Measurements from ENCODE around the gene ATXN2. TPM values are rescaled to one million over a fixed set of nuclear protein-coding genes. Genes with fewer than 3 reads are reported as not detected.

Gene ATXN2
- total RNA-seq, 1 donor from 2014 or later, result 42.8 TPM

- H3K27me3 ChIP-seq (ENCODE audit: control insufficient read depth in 3 of 3, insufficient read depth in 3 of 3, low read length in 3 of 3), result no peaks in the 10 kb centered on the region
- H3K4me3 ChIP-seq (ENCODE audit: low read length in 3 of 3), result peak overlapping the region in 1 of 3 donors; percentile 8
- H3K9me3 ChIP-seq (ENCODE audit: control insufficient read depth in 3 of 3, low read length in 3 of 3), result no peaks in the 10 kb centered on the region
- H3K36me3 ChIP-seq (ENCODE audit: control insufficient read depth in 3 of 3, insufficient read depth in 3 of 3, low read length in 3 of 3), result peaks cover 15 to 27% (median 21%) of the 10 kb centered on the region in 3 donors
- H3K27ac ChIP-seq (ENCODE audit: low read depth, low read length), result peak overlapping the region; percentile 83
- peak overlapping the region in 2 of 3 donors; percentile 9 to 59 for H3K9ac ChIP-seq (ENCODE audit: low read depth in 1 of 3, low read length in 3 of 3)
- H3K4me1 ChIP-seq (ENCODE audit: control insufficient read depth in 3 of 3, insufficient read depth in 3 of 3, low read length in 3 of 3), result peaks cover 71 to 82% (median 81%) of the 10 kb centered on the region in 3 donors
Observed at GRCh38 chr12:111447571-111448265, 151.4 kb downstream of the ATXN2 start.

- H3K9me3 ChIP-seq (ENCODE audit: control insufficient read depth in 3 of 3, low read length in 3 of 3), result no peaks in the 10 kb centered on the region
- peaks cover 74 to 88% (median 83%) of the 10 kb centered on the region in 3 donors for H3K4me1 ChIP-seq (ENCODE audit: control insufficient read depth in 3 of 3, insufficient read depth in 3 of 3, low read length in 3 of 3)
- no peak overlapping the region for H3K4me3 ChIP-seq (ENCODE audit: low read length in 3 of 3)
- H3K9ac ChIP-seq (ENCODE audit: low read depth in 1 of 3, low read length in 3 of 3), result peak overlapping the region in 1 of 3 donors; percentile 77
- peaks cover 21 to 34% (median 28%) of the 10 kb centered on the region in 3 donors for H3K36me3 ChIP-seq (ENCODE audit: control insufficient read depth in 3 of 3, insufficient read depth in 3 of 3, low read length in 3 of 3)
- H3K27ac ChIP-seq (ENCODE audit: low read depth, low read length), result peak overlapping the region; percentile 82
- no peaks in the 10 kb centered on the region for H3K27me3 ChIP-seq (ENCODE audit: control insufficient read depth in 3 of 3, insufficient read depth in 3 of 3, low read length in 3 of 3)
Observed at GRCh38 chr12:111446631-111447570, 152.2 kb downstream of the ATXN2 start.

GRCh38 chr12:111445726-111446581, 153.2 kb downstream of the ATXN2 start:
- Histone ChIP-seq H3K4me3 (ENCODE audit: low read length in 3 of 3) (peak overlapping the region in 2 of 3 donors; percentile 6 to 41), H3K36me3 (ENCODE audit: control insufficient read depth in 3 of 3, insufficient read depth in 3 of 3, low read length in 3 of 3) (peaks cover 21 to 34% (median 25%) of the 10 kb centered on the region in 3 donors), H3K4me1 (ENCODE audit: control insufficient read depth in 3 of 3, insufficient read depth in 3 of 3, low read length in 3 of 3) (peaks cover 71 to 85% (median 80%) of the 10 kb centered on the region in 3 donors), H3K9ac (ENCODE audit: low read depth in 1 of 3, low read length in 3 of 3) (peak overlapping the region in 2 of 3 donors; percentile 60 to 77), H3K9me3 (ENCODE audit: control insufficient read depth in 3 of 3, low read length in 3 of 3) (no peaks in the 10 kb centered on the region), H3K27ac (ENCODE audit: low read depth, low read length) (peak overlapping the region; percentile 82), H3K27me3 (ENCODE audit: control insufficient read depth in 3 of 3, insufficient read depth in 3 of 3, low read length in 3 of 3) (no peaks in the 10 kb centered on the region)

GRCh38 chr12:111444925-111445725, 154.0 kb downstream of the ATXN2 start:
- Histone ChIP-seq H3K4me1 (ENCODE audit: control insufficient read depth in 3 of 3, insufficient read depth in 3 of 3, low read length in 3 of 3) (peaks cover 69 to 84% (median 79%) of the 10 kb centered on the region in 3 donors), H3K4me3 (ENCODE audit: low read length in 3 of 3) (peak overlapping the region in 2 of 3 donors; percentile 41 to 54), H3K27me3 (ENCODE audit: control insufficient read depth in 3 of 3, insufficient read depth in 3 of 3, low read length in 3 of 3) (no peaks in the 10 kb centered on the region), H3K9ac (ENCODE audit: low read depth in 1 of 3, low read length in 3 of 3) (peak overlapping the region; percentile 40 to 77 (median 60)), H3K9me3 (ENCODE audit: control insufficient read depth in 3 of 3, low read length in 3 of 3) (no peaks in the 10 kb centered on the region), H3K27ac (ENCODE audit: low read depth, low read length) (peak overlapping the region; percentile 82), H3K36me3 (ENCODE audit: control insufficient read depth in 3 of 3, insufficient read depth in 3 of 3, low read length in 3 of 3) (peaks cover 21 to 35% (median 22%) of the 10 kb centered on the region in 3 donors)

GRCh38 chr12:111444314-111444924, 154.7 kb downstream of the ATXN2 start:
- H3K9ac ChIP-seq (ENCODE audit: low read depth in 1 of 3, low read length in 3 of 3), result peak overlapping the region; percentile 30 to 77 (median 40)
- H3K9me3 ChIP-seq (ENCODE audit: control insufficient read depth in 3 of 3, low read length in 3 of 3), result no peaks in the 10 kb centered on the region
- no peaks in the 10 kb centered on the region for H3K27me3 ChIP-seq (ENCODE audit: control insufficient read depth in 3 of 3, insufficient read depth in 3 of 3, low read length in 3 of 3)
- H3K27ac ChIP-seq (ENCODE audit: low read depth, low read length), result peak overlapping the region; percentile 82
- peaks cover 21 to 35% (median 22%) of the 10 kb centered on the region in 3 donors for H3K36me3 ChIP-seq (ENCODE audit: control insufficient read depth in 3 of 3, insufficient read depth in 3 of 3, low read length in 3 of 3)
- H3K4me1 ChIP-seq (ENCODE audit: control insufficient read depth in 3 of 3, insufficient read depth in 3 of 3, low read length in 3 of 3), result peaks cover 71 to 84% (median 78%) of the 10 kb centered on the region in 3 donors
- peak overlapping the region in 1 of 3 donors; percentile 6 for H3K4me3 ChIP-seq (ENCODE audit: low read length in 3 of 3)

GRCh38 chr12:111443586-111443985, 155.5 kb downstream of the ATXN2 start:
- Histone ChIP-seq H3K36me3 (ENCODE audit: control insufficient read depth in 3 of 3, insufficient read depth in 3 of 3, low read length in 3 of 3) (peaks cover 21 to 35% (median 22%) of the 10 kb centered on the region in 3 donors), H3K4me1 (ENCODE audit: control insufficient read depth in 3 of 3, insufficient read depth in 3 of 3, low read length in 3 of 3) (peaks cover 64 to 81% (median 70%) of the 10 kb centered on the region in 3 donors), H3K27me3 (ENCODE audit: control insufficient read depth in 3 of 3, insufficient read depth in 3 of 3, low read length in 3 of 3) (no peaks in the 10 kb centered on the region)

GRCh38 chr12:111443086-111443485, 156.0 kb downstream of the ATXN2 start:
- H3K36me3 ChIP-seq (ENCODE audit: control insufficient read depth in 3 of 3, insufficient read depth in 3 of 3, low read length in 3 of 3), result peaks cover 16 to 34% (median 17%) of the 10 kb centered on the region in 3 donors
- H3K27me3 ChIP-seq (ENCODE audit: control insufficient read depth in 3 of 3, insufficient read depth in 3 of 3, low read length in 3 of 3), result no peaks in the 10 kb centered on the region
- H3K4me3 ChIP-seq (ENCODE audit: low read length in 3 of 3), result no peak overlapping the region
- peak overlapping the region; percentile 82 for H3K27ac ChIP-seq (ENCODE audit: low read depth, low read length)
- peaks cover 61 to 81% (median 70%) of the 10 kb centered on the region in 3 donors for H3K4me1 ChIP-seq (ENCODE audit: control insufficient read depth in 3 of 3, insufficient read depth in 3 of 3, low read length in 3 of 3)
- H3K9me3 ChIP-seq (ENCODE audit: control insufficient read depth in 3 of 3, low read length in 3 of 3), result no peaks in the 10 kb centered on the region
- peak overlapping the region in 1 of 3 donors; percentile 45 for H3K9ac ChIP-seq (ENCODE audit: low read depth in 1 of 3, low read length in 3 of 3)

More at GRCh38 chr12:111443586-111443985, 155.5 kb downstream of the ATXN2 start:
- Histone ChIP-seq H3K4me3 (ENCODE audit: low read length in 3 of 3) (no peak overlapping the region), H3K27ac (ENCODE audit: low read depth, low read length) (peak overlapping the region; percentile 82), H3K9ac (ENCODE audit: low read depth in 1 of 3, low read length in 3 of 3) (peak overlapping the region in 2 of 3 donors; percentile 38 to 45), H3K9me3 (ENCODE audit: control insufficient read depth in 3 of 3, low read length in 3 of 3) (no peaks in the 10 kb centered on the region)

- Histone ChIP-seq H3K9me3 (ENCODE audit: control insufficient read depth in 3 of 3, low read length in 3 of 3) (no peaks in the 10 kb centered on the region), H3K9ac (ENCODE audit: low read depth in 1 of 3, low read length in 3 of 3) (peak overlapping the region in 1 of 3 donors; percentile 45), H3K27me3 (ENCODE audit: control insufficient read depth in 3 of 3, insufficient read depth in 3 of 3, low read length in 3 of 3) (no peaks in the 10 kb centered on the region), H3K36me3 (ENCODE audit: control insufficient read depth in 3 of 3, insufficient read depth in 3 of 3, low read length in 3 of 3) (peaks cover 10 to 28% (median 11%) of the 10 kb centered on the region in 3 donors), H3K4me3 (ENCODE audit: low read length in 3 of 3) (no peak overlapping the region), H3K27ac (ENCODE audit: low read depth, low read length) (peak overlapping the region; percentile 82), H3K4me1 (ENCODE audit: control insufficient read depth in 3 of 3, insufficient read depth in 3 of 3, low read length in 3 of 3) (peaks cover 57 to 81% (median 66%) of the 10 kb centered on the region in 3 donors)
Observed at GRCh38 chr12:111442301-111443045, 156.6 kb downstream of the ATXN2 start.
